Mesendoderm (in vitro differentiated cells): ENCODE data around the gene NEK6.

ENCODE experiments used
- DNase-seq: peaks from one replicate; pipeline ENCODE4 v3.0.0; 2013
- H2AK5ac ChIP-seq: 2 replicates; pipeline ENCODE4 v1.6.1; 2013; ENCODE audit warnings: low read length, inconsistent platforms
- H2BK120ac ChIP-seq: 2 replicates; pipeline ENCODE4 v1.6.1; 2013; ENCODE audit warnings: low read depth, mild to moderate bottlenecking, low read length, moderate library complexity, mixed read lengths
- H2BK15ac ChIP-seq: replicated peaks from 2 replicates; pipeline ENCODE4 v1.6.1; 2013; ENCODE audit warnings: low read depth, mild to moderate bottlenecking, moderate library complexity
- H2BK5ac ChIP-seq: 2 replicates; pipeline ENCODE4 v1.6.1; 2013; ENCODE audit warnings: low read length, inconsistent platforms
- H3K18ac ChIP-seq: 2 replicates; pipeline ENCODE4 v1.6.1; 2013; ENCODE audit warnings: mild to moderate bottlenecking, low read length, mixed read lengths
- H3K23ac ChIP-seq: one replicate; pipeline ENCODE4 v1.6.1; 2013; ENCODE audit warnings: low read length
- H3K27ac ChIP-seq: 2 replicates; pipeline ENCODE4 v1.5.1; 2013; ENCODE audit warnings: low read depth, mild to moderate bottlenecking, inconsistent platforms, low read length, moderate library complexity
- H3K27me3 ChIP-seq: 2 replicates; pipeline ENCODE4 v1.6.1; 2013; ENCODE audit warnings: low read length, control low read depth, mild to moderate bottlenecking, inconsistent platforms; ENCODE audit not compliant: insufficient read depth, poor library complexity
- H3K36me3 ChIP-seq: 2 replicates; pipeline ENCODE4 v1.6.1; 2013; ENCODE audit warnings: low read length, inconsistent platforms; ENCODE audit not compliant: control insufficient read depth, insufficient read depth
- H3K4ac ChIP-seq: one replicate; pipeline ENCODE4 v1.6.1; 2013; ENCODE audit warnings: low read depth, mild to moderate bottlenecking, low read length, moderate library complexity
- H3K4me1 ChIP-seq: 2 replicates; pipeline ENCODE4 v1.6.1; 2013; ENCODE audit warnings: low read depth, low read length, inconsistent platforms; ENCODE audit not compliant: control insufficient read depth
- H3K4me2 ChIP-seq: 2 replicates; pipeline ENCODE4 v1.6.1; 2013; ENCODE audit warnings: low read length
- H3K4me3 ChIP-seq: 2 replicates; pipeline ENCODE4 v1.5.1; 2013; ENCODE audit warnings: mild to moderate bottlenecking, low read length
- H3K56ac ChIP-seq: one replicate; pipeline ENCODE4 v1.6.1; 2013; ENCODE audit warnings: low read length
- H3K79me1 ChIP-seq: 2 replicates; pipeline ENCODE4 v1.6.1; 2013; ENCODE audit warnings: low read length, inconsistent platforms
- H3K79me2 ChIP-seq: 2 replicates; pipeline ENCODE4 v1.6.1; 2013; ENCODE audit warnings: mild to moderate bottlenecking, low read length; ENCODE audit not compliant: control insufficient read depth, insufficient read depth
- H3K9ac ChIP-seq: 2 replicates; pipeline ENCODE4 v1.6.1; 2013; ENCODE audit warnings: low read length, inconsistent platforms
- H4K5ac ChIP-seq: one replicate; pipeline ENCODE4 v1.6.1; 2013; ENCODE audit warnings: low read length
- H4K8ac ChIP-seq: one replicate; pipeline ENCODE4 v1.6.1; 2013; ENCODE audit warnings: low read depth, mild to moderate bottlenecking, control low read depth, low read length, moderate library complexity
- WGBS: extraction: QIAGEN DNeasy Blood & Tissue Kit; methylation state at CpG from one replicate; pipeline ENCODE4 v1.1.7; 2013; ENCODE audit warnings: low lambda C conversion rate, missing lambda C conversion rate; ENCODE audit not compliant: insufficient coverage; ENCODE audit errors: extremely low coverage; 5-methylcytosine and 5-hydroxymethylcytosine counted together

NEK6 gene

DNA sequence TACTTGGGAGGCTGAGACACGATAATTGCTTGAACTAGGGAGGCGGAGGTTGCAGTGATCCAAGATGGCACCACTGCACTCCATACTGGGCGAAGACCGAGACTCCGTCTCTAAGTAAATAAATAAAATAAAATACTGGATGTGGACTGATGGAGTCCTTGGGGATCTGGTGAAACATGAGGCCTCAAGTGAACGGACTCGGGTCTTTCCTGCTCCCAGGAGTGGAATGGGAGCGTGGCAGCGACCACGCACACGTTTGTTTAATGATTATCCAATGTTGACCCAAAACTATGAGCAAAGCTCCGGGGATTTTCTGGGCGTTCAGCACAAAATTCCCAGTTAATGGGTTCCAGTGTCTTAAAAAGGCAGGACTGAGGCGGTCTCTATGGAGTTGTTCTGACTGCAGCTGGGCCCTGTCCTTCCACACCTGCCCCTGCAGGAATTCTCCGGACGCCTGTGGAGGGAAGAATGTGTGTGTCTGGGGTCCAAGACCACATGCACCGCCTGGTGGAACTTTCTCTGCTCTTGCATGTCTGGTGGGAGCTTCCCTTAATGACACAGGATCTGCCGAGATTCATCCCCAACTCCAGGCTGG, 26.6 kb downstream of the NEK6 start:
- Histone ChIP-seq H3K4ac (no peak overlapping the region), H3K4me3 (no peak overlapping the region), H3K79me1 (peaks cover 15% of the 10 kb centered on the region), H3K36me3 (no peaks in the 10 kb centered on the region), H3K9ac (no peak overlapping the region), H2BK15ac (no peak overlapping the region), H2BK120ac (no peak overlapping the region), H2AK5ac (no peak overlapping the region), H4K8ac (no peak overlapping the region), H3K79me2 (no peaks in the 10 kb centered on the region), H3K18ac (no peak overlapping the region), H2BK5ac (no peak overlapping the region), H3K4me2 (no peak overlapping the region), H3K4me1 (no peaks in the 10 kb centered on the region), H3K27me3 (no peaks in the 10 kb centered on the region), H3K56ac (no peak overlapping the region), H3K23ac (no peak overlapping the region), H3K27ac (no peak overlapping the region), H4K5ac (no peak overlapping the region)
- no peak for DNase-seq
- WGBS, result no CpG with 5 or more reads among the region's 18 CpGs

DNA sequence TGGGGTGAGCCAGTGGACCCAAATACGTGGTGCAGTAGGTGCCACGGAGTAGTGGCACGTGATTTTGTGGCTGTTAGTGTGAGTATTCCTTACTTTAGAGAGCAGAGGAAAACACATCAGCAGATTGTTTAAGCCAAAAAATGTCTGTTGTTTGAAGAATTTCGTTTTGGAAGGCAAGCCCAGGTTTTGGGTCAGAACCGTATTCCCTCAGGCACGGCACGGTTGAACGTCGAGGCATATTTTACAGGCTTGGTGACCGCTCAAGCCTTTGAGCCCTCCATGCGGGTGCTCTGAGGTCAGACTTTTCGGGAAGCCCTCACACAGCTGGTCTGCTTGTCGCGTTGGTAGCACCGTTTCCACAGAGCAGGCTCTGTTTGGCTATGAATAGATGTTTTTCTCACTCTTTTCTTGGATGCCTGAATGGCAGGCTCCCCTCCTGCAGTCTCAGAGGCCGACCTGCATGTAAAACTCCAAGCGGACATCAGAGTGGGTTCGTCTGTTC, 27.2 kb downstream of the NEK6 start:
- Histone ChIP-seq H3K36me3 (no peaks in the 10 kb centered on the region), H3K79me2 (no peaks in the 10 kb centered on the region), H4K5ac (no peak overlapping the region), H3K4me1 (no peaks in the 10 kb centered on the region), H3K56ac (no peak overlapping the region), H3K27ac (no peak overlapping the region), H3K4me3 (no peak overlapping the region), H3K79me1 (peaks cover 17% of the 10 kb centered on the region), H2BK15ac (no peak overlapping the region), H3K9ac (no peak overlapping the region), H2BK5ac (no peak overlapping the region), H3K27me3 (no peaks in the 10 kb centered on the region), H3K4me2 (no peak overlapping the region), H2AK5ac (no peak overlapping the region), H2BK120ac (no peak overlapping the region), H3K18ac (no peak overlapping the region), H3K4ac (no peak overlapping the region), H3K23ac (no peak overlapping the region), H4K8ac (no peak overlapping the region)
- DNase-seq, result no peak
- no CpG with 5 or more reads among the region's 18 CpGs for WGBS

DNA sequence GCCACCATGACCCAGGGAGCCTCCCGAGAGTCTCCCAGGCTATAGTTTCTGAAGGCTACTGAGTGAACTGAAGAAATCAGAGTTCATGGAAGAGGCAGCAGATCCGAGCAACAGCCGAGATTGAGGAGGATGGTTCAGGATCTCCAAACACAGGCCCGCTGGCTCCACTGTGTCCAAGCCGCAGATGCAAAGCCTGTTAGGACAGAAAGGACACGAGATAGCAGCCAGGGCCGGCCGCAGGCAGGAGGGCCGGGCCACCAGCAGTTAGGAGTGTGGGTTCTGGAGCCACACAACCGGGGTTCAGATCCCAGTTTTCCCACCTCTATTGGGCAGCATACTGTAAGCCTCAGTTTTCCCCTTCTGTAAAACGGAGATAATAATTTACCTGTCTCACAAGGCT, 27.7 kb downstream of the NEK6 start:
- Histone ChIP-seq H2BK120ac (no peak overlapping the region), H4K5ac (no peak overlapping the region), H3K4me3 (no peak overlapping the region), H2AK5ac (no peak overlapping the region), H2BK5ac (no peak overlapping the region), H3K79me2 (no peaks in the 10 kb centered on the region), H2BK15ac (no peak overlapping the region), H3K56ac (no peak overlapping the region), H3K18ac (no peak overlapping the region), H4K8ac (no peak overlapping the region), H3K4me1 (no peaks in the 10 kb centered on the region), H3K4ac (no peak overlapping the region), H3K4me2 (no peak overlapping the region), H3K23ac (no peak overlapping the region), H3K27me3 (no peaks in the 10 kb centered on the region), H3K79me1 (peaks cover 14% of the 10 kb centered on the region), H3K36me3 (no peaks in the 10 kb centered on the region), H3K27ac (no peak overlapping the region), H3K9ac (no peak overlapping the region)
- WGBS, result no CpG with 5 or more reads among the region's 11 CpGs
- no peak for DNase-seq

DNA sequence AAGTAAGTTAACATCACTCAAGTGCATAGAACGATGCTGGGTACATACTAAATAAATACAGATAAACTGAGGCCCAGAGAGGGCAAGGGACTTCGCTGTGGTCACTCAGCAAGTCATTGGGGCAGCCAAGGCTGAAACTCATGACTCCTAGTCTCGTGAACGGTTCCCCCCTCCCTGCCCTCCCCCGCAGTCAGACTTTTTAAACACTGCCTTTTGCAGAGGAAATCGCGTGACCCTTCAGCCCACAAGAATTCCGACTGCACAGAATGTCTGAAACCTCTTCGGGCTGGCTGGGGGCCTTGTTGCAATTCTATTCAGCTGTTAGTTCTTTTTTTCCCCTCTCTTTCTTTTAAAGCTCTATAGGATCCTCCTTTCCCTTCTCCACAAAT, 28.1 kb downstream of the NEK6 start:
- Histone ChIP-seq H2AK5ac (no peak overlapping the region), H3K18ac (no peak overlapping the region), H3K27ac (no peak overlapping the region), H3K4me2 (no peak overlapping the region), H3K4me1 (no peaks in the 10 kb centered on the region), H3K79me1 (peaks cover 13% of the 10 kb centered on the region), H3K4ac (no peak overlapping the region), H2BK120ac (no peak overlapping the region), H4K8ac (no peak overlapping the region), H2BK15ac (no peak overlapping the region), H3K56ac (no peak overlapping the region), H3K27me3 (no peaks in the 10 kb centered on the region), H4K5ac (no peak overlapping the region), H3K9ac (no peak overlapping the region), H3K4me3 (no peak overlapping the region), H3K36me3 (no peaks in the 10 kb centered on the region), H3K79me2 (no peaks in the 10 kb centered on the region), H3K23ac (no peak overlapping the region), H2BK5ac (no peak overlapping the region)
- WGBS, result no CpG with 5 or more reads among the region's 9 CpGs
- no peak for DNase-seq

DNA sequence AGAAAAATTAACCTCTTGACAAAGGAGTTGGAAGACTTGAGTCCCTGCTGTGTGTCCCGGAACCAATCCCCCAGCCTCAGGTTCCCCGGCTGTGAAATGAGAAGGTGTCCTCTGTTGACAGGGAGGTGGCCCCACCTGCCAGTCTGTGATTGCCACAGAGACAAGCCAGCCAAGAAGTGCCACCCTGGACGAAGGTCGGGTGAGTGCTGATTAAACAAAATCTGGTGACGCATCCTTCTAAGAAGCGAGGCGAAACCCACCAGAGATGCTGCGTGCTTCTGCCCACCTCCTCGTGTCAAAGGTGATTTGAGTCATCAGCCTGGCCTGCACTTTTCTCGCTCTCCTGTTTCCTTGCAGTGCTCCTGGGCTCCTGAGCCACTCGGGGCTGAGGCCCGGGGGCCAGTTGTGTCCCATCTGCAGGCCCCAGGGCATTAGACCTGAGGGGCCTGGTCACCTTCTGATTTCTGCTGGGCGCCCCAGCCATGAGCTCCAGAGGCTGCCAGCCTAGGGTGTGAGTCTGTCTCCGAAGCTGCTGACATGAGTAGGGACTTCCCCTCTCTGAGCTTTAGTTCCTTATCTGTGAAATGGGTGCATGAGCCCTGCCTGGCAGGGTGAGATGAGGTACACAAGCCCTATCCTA, 28.7 kb downstream of the NEK6 start:
- Histone ChIP-seq H3K4me1 (no peaks in the 10 kb centered on the region), H3K79me1 (peaks cover 13% of the 10 kb centered on the region), H4K8ac (no peak overlapping the region), H3K36me3 (no peaks in the 10 kb centered on the region), H4K5ac (no peak overlapping the region), H3K79me2 (no peaks in the 10 kb centered on the region), H3K4me3 (no peak overlapping the region), H3K9ac (no peak overlapping the region), H2BK5ac (no peak overlapping the region), H3K23ac (no peak overlapping the region), H3K56ac (no peak overlapping the region), H2BK120ac (no peak overlapping the region), H3K4ac (no peak overlapping the region), H3K27me3 (no peaks in the 10 kb centered on the region), H3K27ac (no peak overlapping the region), H2AK5ac (no peak overlapping the region), H3K4me2 (no peak overlapping the region), H3K18ac (no peak overlapping the region), H2BK15ac (no peak overlapping the region)
- no peak for DNase-seq
- no CpG with 5 or more reads among the region's 14 CpGs for WGBS
